SK-N-SH treated with all-trans-retinoic acid at 6 μM for 48 hours (cell line): ENCODE measurements around the gene MPDU1.
A peak's percentile ranks its signal among the peaks of the same experiment; 100 is the strongest.

Experiments used
- ATAC-seq: fragments of 200-7000 bp; cut with Tn5 transposase; 3 replicates; pipeline ENCODE4 v1.9.1; 2020; ENCODE audit warnings: mild to moderate bottlenecking, moderate library complexity
- ARNTL ChIP-seq: fragments of 450-650 bp; formaldehyde crosslinking; IDR thresholded peaks from 2 replicates; pipeline ENCODE4 v1.5.0; 2020; ENCODE audit warnings: low read depth, mild to moderate bottlenecking, moderate library complexity, borderline replicate concordance
- CSDC2 ChIP-seq: fragments of 250-450 bp; sonication (Bioruptor Pico); IDR thresholded peaks from 2 replicates; pipeline ENCODE4 v1.5.0; 2020; ENCODE audit warnings: mild to moderate bottlenecking, moderate library complexity
- GLIS3 ChIP-seq: fragments of 250-450 bp; sonication (Bioruptor Pico); IDR thresholded peaks from 2 replicates; pipeline ENCODE4 v1.5.0; 2020; ENCODE audit warnings: mild to moderate bottlenecking, moderate library complexity
- ISL1 ChIP-seq: fragments of 250-450 bp; sonication (Bioruptor Pico); IDR thresholded peaks from 2 replicates; pipeline ENCODE4 v2.1.2; 2022; ENCODE audit warnings: mild to moderate bottlenecking, moderate library complexity
- OSR1 ChIP-seq: fragments of 250-450 bp; sonication (Bioruptor Pico); IDR thresholded peaks from 2 replicates; pipeline ENCODE4 v1.8.0; 2022; ENCODE audit warnings: moderate library complexity, mild to moderate bottlenecking, inconsistent platforms
- PATZ1 ChIP-seq: fragments of 250-450 bp; sonication (Bioruptor Pico); IDR thresholded peaks from 2 replicates; pipeline ENCODE4 v1.8.0; 2020; ENCODE audit warnings: mild to moderate bottlenecking, moderate library complexity, borderline replicate concordance
- POU6F1 ChIP-seq: fragments of 250-450 bp; sonication (Bioruptor Pico); IDR thresholded peaks from 2 replicates; pipeline ENCODE4 v1.8.0; 2021; ENCODE audit warnings: low read depth, mild to moderate bottlenecking, moderate library complexity, borderline replicate concordance
- PPARA ChIP-seq: fragments of 250-450 bp; sonication (Bioruptor Pico); IDR thresholded peaks from 2 replicates; pipeline ENCODE4 v1.5.0; 2020; ENCODE audit warnings: mild to moderate bottlenecking, borderline replicate concordance
- SNAI2 ChIP-seq: fragments of 250-450 bp; sonication (Bioruptor Pico); IDR thresholded peaks from 2 replicates; pipeline ENCODE4 v1.5.0; 2020; ENCODE audit warnings: mild to moderate bottlenecking, moderate library complexity
- TCF4 ChIP-seq: fragments of 250-450 bp; sonication (Bioruptor Pico); IDR thresholded peaks from 2 replicates; pipeline ENCODE4 v1.8.0; 2021; ENCODE audit warnings: mild to moderate bottlenecking, moderate library complexity, borderline replicate concordance
- TOX ChIP-seq: fragments of 250-450 bp; sonication (Bioruptor Pico); IDR thresholded peaks from 2 replicates; pipeline ENCODE4 v1.8.0; 2021; ENCODE audit warnings: mild to moderate bottlenecking, moderate library complexity, borderline replicate concordance
- ZFP30 ChIP-seq: fragments of 450-650 bp; formaldehyde crosslinking; IDR thresholded peaks from 2 replicates; pipeline ENCODE4 v1.5.0; 2022; ENCODE audit warnings: mild to moderate bottlenecking, moderate library complexity
- ZNF565 ChIP-seq: fragments of 450-650 bp; formaldehyde crosslinking; conservative IDR thresholded peaks from 2 replicates; pipeline ENCODE4 v1.5.0; 2020; ENCODE audit warnings: low read depth, mild to moderate bottlenecking, moderate library complexity
- ZNF8 ChIP-seq: fragments of 450-650 bp; formaldehyde crosslinking; IDR thresholded peaks from 2 replicates; pipeline ENCODE4 v1.5.0; 2020; ENCODE audit warnings: mild to moderate bottlenecking, moderate library complexity
- TF ChIP-seq, protein P1 (sequence below): fragments of 250-450 bp; sonication (Bioruptor Pico); IDR thresholded peaks from 2 replicates; pipeline ENCODE4 v1.5.1; 2021; ENCODE audit warnings: mild to moderate bottlenecking, moderate library complexity
- TF ChIP-seq, protein P2 (sequence below): fragments of 250-450 bp; sonication (Bioruptor Pico); IDR thresholded peaks from 2 replicates; pipeline ENCODE4 v1.5.0; 2020; ENCODE audit warnings: mild to moderate bottlenecking, moderate library complexity

Gene MPDU1

GRCh38 chr17:7587420-7588151 is 3.9 kb downstream of the MPDU1 start:
- TF ChIP-seq ZNF8 (no peak), SNAI2 (no peak), ISL1 (CRISPR knock-in tag) (no peak), PATZ1 (CRISPR knock-in tag) (no peak), TOX (CRISPR knock-in tag) (no peak), CSDC2 (CRISPR knock-in tag) (no peak), ZFP30 (no peak), OSR1 (no peak)
- TF ChIP-seq, protein P1, sequence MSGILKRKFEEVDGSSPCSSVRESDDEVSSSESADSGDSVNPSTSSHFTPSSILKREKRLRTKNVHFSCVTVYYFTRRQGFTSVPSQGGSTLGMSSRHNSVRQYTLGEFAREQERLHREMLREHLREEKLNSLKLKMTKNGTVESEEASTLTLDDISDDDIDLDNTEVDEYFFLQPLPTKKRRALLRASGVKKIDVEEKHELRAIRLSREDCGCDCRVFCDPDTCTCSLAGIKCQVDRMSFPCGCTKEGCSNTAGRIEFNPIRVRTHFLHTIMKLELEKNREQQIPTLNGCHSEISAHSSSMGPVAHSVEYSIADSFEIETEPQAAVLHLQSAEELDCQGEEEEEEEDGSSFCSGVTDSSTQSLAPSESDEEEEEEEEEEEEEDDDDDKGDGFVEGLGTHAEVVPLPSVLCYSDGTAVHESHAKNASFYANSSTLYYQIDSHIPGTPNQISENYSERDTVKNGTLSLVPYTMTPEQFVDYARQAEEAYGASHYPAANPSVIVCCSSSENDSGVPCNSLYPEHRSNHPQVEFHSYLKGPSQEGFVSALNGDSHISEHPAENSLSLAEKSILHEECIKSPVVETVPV (CRISPR knock-in tag) = no peak
- TF ChIP-seq, protein P2, sequence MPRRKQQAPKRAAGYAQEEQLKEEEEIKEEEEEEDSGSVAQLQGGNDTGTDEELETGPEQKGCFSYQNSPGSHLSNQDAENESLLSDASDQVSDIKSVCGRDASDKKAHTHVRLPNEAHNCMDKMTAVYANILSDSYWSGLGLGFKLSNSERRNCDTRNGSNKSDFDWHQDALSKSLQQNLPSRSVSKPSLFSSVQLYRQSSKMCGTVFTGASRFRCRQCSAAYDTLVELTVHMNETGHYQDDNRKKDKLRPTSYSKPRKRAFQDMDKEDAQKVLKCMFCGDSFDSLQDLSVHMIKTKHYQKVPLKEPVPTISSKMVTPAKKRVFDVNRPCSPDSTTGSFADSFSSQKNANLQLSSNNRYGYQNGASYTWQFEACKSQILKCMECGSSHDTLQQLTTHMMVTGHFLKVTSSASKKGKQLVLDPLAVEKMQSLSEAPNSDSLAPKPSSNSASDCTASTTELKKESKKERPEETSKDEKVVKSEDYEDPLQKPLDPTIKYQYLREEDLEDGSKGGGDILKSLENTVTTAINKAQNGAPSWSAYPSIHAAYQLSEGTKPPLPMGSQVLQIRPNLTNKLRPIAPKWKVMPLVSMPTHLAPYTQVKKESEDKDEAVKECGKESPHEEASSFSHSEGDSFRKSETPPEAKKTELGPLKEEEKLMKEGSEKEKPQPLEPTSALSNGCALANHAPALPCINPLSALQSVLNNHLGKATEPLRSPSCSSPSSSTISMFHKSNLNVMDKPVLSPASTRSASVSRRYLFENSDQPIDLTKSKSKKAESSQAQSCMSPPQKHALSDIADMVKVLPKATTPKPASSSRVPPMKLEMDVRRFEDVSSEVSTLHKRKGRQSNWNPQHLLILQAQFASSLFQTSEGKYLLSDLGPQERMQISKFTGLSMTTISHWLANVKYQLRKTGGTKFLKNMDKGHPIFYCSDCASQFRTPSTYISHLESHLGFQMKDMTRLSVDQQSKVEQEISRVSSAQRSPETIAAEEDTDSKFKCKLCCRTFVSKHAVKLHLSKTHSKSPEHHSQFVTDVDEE = no peak
- ATAC-seq = peak; percentile 44

- no peak for TF ChIP-seq PPARA
- TF ChIP-seq, protein P2 = no peak
- TF ChIP-seq GLIS3 (CRISPR knock-in tag) = no peak
- no peak for TF ChIP-seq ZNF8
- TF ChIP-seq OSR1 = no peak
- TF ChIP-seq ARNTL (CRISPR knock-in tag) = no peak
- no peak for TF ChIP-seq POU6F1 (CRISPR knock-in tag)
- TF ChIP-seq ISL1 (CRISPR knock-in tag) = no peak
- TF ChIP-seq TCF4 (CRISPR knock-in tag) = no peak
- TF ChIP-seq ZFP30 = no peak
- no peak for TF ChIP-seq CSDC2 (CRISPR knock-in tag)
- no peak for TF ChIP-seq TOX (CRISPR knock-in tag)
- no peak for ATAC-seq
Observed at GRCh38 chr17:7588553-7589203, 5.0 kb downstream of the MPDU1 start.

- peak; percentile 78 for ATAC-seq
- TF ChIP-seq, protein P2 = no peak
- no peak for TF ChIP-seq SNAI2
- TF ChIP-seq GLIS3 (CRISPR knock-in tag) = no peak
- TF ChIP-seq ZNF565 (CRISPR knock-in tag) = no peak
Observed at GRCh38 chr17:7589204-7589868, 5.7 kb downstream of the MPDU1 start.
